GM18511 (cell line): ENCODE results near the gene ZNF80.

Experiments
- ATAC-seq: cut with Tn5 transposase; IDR thresholded peaks from one replicate; pipeline ENCODE4 v1.9.1; 2021; ENCODE audit warnings: mild to moderate bottlenecking, moderate library complexity; ENCODE audit not compliant: unreplicated experiment

The ZNF80 gene

DNA sequence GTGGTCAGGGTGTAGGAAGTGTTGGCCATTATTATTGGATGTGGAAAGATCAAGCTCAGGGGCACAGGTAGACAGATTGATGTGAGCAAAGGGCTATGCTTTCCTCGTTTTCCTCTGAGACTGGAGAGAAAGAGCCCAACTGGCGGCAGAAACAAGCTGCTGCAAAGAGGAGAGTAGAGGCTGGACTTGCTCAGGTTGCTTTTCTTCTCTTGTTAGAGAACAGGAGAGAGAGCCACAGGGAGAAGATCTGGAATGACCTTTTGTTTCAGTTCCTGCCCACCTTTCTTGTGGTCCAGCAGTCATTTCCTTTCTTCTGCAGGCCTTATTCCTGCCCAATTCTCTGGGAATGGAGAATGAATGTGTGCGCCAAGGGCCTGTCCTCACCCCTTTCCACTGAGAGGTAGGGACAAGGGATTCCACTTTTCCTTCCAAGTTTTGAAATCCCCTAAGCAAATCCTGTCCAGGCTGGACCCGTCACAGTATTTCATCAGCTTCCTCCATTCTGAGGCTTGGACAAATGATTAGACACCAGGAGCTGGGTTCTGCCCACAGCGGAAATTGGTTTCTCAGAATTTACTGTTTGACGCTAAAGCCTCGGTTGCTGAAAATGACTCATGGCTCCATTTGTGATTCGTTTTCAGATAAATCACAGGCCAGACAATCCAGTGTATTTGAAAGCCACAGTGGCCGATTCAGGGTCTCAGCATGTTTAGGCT is 16.1 kb downstream of the ZNF80 start:
- ATAC-seq, result peak; percentile 27

DNA sequence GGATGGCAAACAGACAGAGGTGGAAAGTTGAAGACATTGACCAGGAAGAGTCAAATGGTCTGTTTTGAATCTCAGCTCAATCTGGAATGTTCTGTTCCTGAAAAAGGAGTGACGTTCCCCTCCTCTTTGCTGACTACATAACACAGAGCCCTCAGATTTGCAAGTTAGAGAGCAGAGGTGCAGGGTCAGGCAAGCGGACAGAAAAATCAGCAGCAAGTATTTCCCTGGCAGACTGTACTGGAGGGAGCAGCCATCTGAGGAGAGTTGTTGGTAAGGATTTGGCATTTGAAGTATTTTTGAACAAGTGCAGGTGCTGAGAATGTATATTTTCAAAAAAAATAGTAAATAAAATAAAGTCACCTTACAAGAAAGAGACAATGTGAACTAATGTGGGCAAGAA is 17.6 kb downstream of the ZNF80 start:
- ATAC-seq, result no peak

DNA sequence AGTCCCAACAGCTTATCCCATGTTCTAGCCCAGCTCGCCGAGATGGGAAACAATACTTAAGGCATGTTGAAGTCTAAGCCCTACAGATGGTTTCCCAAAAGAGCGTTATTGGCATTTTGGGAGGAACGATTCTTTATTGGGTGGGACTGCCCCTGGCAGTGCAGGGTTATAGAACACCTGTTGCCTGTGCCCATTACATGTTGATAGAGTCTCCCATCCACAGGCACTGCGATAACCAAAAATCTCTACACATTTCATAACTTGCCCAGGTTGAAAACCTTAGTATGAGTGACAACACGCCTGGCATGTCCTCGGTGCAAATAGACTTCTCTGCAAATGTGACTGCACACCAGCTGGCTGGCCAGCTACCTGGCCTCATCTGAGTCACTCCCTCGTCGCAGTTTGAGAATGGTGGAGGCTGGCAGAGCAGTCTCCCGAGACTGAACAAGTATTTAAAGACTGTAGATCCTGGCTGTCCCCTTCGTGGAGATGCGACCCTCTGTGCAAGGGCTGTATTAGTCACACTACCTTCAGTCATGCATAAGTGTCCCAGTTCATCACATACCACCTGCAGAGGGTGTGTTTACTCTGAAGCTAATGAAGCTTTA is 18.7 kb downstream of the ZNF80 start:
- no peak for ATAC-seq

DNA sequence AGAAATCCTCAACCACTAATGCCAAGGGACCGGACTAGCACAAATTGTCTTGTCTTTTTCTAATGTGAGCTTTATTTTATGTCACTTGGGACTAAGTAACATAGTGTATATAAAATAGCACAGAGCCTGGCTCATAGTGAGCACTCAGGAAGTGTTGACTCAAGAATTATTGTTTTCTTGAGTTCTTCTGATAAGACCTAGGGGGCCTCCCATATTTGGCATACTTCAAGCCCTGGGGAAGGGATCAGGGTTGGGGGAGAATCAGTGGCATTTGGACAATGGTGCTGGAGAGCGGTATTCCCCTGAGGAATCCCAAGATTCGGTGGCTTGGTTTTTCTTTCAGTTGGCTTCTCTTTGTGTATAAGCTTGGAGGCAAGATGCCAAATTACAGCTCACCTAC is 19.4 kb downstream of the ZNF80 start:
- no peak for ATAC-seq

DNA sequence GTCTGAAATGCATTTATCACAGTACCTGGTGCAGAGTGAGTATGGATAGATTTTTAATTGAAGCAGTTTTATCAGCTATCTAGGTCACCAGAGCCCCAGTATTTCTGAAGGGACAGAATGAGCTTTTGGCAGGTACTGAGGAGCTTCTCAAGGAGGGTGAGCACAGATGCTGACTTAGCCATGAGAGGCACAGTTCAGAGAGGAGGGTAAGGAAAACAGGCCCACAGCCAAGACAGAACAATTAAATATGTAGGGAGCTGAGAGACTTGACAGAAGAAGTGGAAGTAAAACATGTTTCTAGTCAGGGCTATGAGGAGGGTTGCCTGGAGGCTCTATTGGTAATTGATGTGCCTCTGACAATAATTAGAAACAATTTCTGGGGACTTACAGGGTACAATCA is 20.1 kb downstream of the ZNF80 start:
- ATAC-seq, result no peak

DNA sequence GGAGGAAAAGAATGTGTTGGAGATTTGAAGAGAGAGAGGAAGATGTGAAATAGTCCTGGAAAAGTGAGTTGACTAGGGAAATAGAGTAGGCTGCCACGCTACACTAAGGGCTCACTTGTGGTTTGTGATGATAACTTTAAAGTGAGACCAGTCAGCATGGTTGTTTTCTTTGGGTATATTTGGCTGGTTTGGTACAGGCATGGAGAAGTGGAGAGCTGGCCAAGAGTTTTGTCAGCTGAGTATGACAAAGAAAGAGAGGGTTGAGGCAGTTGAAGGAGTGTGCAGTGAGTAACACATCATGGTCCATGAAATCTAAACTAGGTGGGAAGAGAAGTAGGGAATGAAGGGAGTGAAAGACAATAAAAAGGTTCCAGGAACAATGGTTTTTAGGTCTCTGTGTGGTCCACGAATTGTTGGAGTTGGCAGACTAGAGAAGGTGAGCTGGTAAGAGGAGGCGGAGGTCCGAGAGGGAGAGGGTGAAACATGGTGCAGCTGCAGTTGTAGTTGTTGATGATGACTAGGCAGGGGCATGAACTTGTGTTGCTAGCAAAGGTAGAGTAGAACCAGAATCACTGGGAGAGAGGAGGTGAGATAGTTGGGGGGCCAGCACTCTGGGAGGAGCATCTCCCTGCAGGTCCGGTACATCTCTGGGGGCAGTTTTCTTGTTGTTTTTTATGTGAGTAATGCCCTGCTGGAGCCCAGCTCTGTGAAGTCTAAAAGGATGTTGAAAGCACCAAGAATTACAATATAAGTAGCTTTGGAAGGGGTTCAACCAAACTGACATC is 21.0 kb downstream of the ZNF80 start:
- ATAC-seq, result no peak

DNA sequence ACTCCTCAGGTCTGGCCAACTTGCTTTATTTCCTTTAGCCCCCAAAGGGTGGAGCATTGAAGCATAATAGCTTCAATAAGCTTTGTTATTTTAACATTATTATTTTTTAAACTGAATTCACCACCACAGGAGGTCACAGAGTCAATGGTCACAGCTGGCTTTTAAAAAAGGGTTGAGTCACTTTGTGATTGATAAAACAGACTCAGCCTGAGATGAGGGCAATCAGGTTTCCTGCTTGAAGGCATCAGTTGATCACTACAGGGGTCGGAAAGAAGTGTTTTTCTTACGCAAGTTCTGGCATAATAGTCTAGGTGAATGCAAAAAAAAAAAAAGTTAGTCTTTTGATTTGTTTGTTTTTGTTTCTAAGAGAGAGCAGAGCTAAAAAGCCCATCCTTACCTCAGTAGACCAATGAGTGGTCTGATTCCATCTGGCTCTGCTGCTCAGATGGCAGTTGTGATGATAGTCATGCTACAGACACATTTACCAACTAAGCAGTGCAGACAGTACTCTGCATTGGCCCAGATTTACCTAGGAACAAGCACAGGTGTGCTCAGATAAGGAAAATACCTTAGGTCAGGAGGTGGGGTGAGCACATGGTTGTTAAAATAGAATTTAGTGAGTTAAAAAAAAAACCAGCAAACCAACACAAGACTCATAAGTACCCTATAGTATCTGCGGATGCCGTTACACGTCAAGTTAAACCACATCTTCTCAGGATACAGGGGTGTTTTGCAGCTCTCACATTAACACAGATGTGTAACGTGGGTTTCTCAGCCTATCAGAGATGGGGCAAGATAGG is 22.6 kb downstream of the ZNF80 start:
- peak; percentile 35 for ATAC-seq

DNA sequence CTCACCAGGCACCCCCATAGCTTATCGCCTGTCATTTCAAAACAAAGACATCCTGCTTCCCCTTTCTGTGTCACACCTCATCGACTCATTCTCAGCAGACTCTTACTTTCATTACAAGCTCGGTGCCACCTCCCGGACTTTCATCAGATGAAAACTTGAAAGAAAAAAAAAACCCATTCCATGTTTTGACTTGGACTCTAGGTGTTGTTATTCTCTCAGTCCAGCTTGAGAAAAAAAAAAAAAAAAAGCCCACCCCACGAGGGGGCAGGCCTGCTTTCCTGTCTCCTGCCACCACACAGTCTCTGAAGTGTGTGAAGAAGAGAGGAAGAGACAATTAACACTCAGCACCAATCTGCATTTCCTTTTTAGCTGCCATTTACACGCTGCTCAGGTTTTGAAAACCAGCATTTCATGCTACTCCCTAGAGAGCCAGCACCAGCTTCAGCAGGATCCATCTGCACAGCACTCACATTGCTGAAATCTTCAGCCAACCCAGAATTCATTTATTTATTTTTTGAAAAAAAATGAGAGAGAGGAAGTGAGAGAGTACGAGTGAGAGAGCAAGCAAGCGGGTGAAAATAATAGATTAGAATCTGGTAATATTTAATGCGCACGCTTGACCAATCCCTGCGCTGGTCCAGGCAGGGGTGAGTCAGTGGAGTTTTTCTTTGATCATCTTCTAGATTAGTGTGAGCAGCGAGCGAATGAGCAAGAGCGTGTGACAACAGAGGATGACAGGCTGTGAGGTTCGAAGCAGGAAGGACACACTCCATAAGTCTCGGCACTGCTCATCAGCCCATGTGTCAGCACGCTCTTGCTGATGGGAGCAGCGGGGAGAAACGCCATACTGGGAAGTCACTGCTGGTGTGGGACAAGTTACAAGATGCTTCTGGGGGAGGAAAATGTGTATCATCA is 23.5 kb downstream of the ZNF80 start:
- peak; percentile 87 for ATAC-seq

DNA sequence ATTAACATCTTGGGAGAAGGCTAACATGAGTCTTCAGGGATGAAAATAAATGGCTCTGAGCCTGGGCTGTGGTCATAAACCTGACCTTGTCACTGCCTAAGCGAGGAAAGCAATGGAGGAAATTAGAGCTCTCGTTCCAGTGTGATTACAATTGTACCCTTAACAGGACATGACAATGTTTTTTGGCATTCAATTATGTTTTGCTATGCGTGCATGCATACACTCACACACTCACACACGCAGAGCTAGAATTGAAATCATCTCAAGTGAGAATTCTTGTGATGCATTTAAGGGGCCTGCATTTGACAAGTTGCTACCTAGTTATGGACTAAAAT is 24.1 kb downstream of the ZNF80 start:
- ATAC-seq, result peak; percentile 19

DNA sequence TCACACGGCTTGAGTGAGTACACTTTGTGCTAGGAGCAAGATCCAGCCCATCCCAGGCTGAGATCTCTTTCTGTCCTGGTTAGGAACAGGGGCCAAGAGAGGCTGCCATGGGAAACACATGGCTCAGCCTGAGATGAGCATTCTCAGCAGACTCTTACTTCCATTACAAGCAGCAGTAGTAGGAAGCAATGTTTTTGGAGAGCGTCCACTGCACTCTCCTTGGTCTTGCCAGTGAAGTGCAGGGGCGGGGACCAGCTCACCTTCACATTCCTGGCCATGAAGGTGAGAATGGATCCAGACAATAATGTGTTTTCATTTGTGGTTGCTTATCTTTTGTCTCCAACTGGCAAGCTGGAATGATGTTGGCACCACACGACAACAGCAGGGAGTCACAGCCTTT is 24.7 kb downstream of the ZNF80 start:
- no peak for ATAC-seq

DNA sequence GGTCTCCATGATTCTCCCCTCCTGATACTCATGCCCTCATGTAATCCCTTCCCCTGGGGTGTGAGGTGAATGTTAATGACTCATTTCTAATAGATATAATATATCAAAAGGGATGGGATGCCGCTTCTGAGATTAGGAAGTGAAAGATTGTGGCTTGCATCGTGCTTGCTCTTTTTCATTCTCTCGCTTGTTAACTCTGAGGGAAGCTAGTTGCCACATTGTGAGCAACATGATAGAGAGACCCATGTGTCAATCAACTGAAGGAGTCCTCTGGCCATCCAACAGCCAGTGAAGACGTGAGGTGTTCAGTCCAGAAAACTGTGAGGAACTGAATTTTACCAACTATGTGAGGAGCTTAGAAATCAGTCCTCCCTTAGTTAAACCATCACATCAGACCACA is 29.6 kb downstream of the ZNF80 start:
- ATAC-seq, result peak; percentile 99

DNA sequence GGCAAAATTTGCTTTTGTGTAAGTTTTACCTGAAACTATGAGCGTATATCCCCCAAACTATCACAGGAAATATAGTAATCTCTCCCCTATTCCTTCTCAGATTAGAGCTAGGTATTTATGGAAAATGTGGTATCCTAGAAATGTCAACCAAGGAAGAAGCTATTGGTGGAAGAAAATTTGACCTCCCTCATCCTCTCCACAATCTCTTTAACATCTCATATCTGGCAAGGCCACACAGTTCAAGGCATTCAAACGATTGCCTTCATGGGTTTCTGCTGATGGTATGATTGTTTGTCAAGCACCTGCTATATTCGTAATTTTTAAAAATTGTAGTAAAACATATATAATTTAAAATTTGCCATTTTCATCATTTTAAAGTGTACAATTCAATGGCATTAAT is 31.0 kb downstream of the ZNF80 start:
- ATAC-seq, result no peak

DNA sequence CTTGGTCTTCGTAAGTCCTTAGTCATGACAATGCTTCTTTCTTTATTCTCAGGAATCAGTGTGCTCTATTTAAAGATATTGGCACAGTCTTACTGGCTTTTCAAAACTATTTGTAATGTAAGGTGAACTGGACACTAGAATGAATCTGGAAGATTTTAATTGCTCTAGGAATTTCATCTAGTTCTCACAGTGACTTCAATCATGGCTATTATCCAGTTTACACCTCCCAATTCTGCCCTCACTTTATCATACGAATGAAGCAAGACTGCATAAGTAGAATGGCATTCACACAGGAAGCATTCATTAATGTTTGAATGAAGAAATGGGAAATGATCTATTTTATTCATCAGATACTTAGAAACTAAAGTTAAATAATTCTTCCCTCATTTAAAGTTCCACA is 31.8 kb downstream of the ZNF80 start:
- ATAC-seq, result no peak

DNA sequence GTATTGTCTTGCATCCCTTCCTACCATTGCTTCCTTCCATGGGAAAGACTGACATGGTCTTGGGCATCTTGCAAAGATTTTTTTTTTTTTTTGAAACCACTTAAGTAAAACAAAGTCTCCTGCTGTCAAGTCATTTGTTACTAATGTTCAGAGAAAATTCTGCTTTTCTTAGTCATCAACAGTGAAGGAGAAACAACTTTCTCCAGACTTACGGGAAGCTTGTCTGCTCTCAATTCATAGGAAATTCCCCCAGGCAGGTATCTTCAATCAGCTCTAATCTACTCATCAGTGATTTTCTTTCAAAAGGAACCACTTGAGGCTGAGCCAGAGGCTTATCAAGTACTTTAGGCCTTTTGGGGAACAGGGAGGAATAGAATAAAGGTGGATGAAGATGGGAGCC is 42.6 kb downstream of the ZNF80 start:
- ATAC-seq, result no peak

DNA sequence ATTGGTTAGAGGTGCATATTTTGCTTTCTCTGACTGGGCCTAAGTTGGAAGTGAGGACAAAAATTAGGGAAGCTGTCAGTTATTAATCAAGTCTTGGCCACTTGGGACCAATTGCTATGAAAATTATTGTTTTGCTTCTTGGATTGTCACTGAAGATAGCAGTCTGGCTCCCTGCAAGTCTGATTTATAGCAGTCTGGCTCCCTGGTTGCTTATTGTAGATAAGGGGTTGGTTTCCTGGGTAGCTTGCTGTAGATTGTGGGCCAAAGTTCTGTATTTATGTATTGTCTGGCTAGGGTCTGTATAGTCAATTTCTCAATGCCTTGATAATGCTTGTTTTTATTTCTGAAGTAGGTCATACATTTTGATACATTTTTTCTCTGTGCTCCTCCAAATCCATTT is 45.2 kb downstream of the ZNF80 start:
- no peak for ATAC-seq

DNA sequence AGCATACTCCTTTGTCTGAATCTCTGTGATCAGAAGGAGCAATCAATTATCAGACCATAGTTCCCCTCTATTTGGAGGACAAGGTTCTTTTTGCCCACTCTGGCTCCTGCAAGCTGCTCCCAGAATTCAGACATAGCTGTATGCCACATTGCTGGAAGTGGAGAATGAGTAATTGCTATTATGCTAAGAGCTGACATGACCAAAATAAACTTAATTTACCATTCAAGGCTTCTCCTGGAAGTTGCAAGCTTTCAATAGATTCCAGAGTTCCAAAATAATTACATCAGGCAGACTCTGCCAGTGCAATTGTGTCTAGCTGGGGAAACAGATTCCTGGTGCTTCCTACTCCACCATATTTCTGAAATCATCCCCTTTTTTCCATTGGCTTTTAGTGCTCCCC is 50.9 kb downstream of the ZNF80 start:
- ATAC-seq, result no peak
